Esophagus (tissue), 2 donors: ENCODE data around the gene SIKE1. TPM values are rescaled to one million over a fixed set of nuclear protein-coding genes. Genes with fewer than 3 reads are reported as not detected.
A peak's percentile ranks its signal among the peaks of the same experiment; 100 is the strongest.

Source experiments
- H3K27ac ChIP-seq, 2 donors: one replicate each; pipeline ENCODE4 v1.5.1; 2013; ENCODE audit warnings: low read depth in 2 of 2, mild to moderate bottlenecking in 2 of 2, inconsistent platforms in 1 of 2, low read length in 1 of 2, moderate library complexity in 1 of 2
- H3K27me3 ChIP-seq, 2 donors: one replicate each; pipeline ENCODE4 v1.6.1; 2013; ENCODE audit warnings: low read length in 2 of 2, control low read depth in 1 of 2, mild to moderate bottlenecking in 1 of 2; ENCODE audit not compliant: insufficient read depth in 2 of 2, control insufficient read depth in 1 of 2
- H3K36me3 ChIP-seq, 2 donors: one replicate each; pipeline ENCODE4 v1.6.1; 2013; ENCODE audit warnings: low read length in 1 of 2; ENCODE audit not compliant: control insufficient read depth in 2 of 2, insufficient read depth in 2 of 2
- H3K4me1 ChIP-seq, 2 donors: one replicate each; pipeline ENCODE4 v1.6.1; 2013; ENCODE audit warnings: low read length in 1 of 2; ENCODE audit not compliant: control insufficient read depth in 2 of 2, insufficient read depth in 2 of 2
- H3K4me3 ChIP-seq, 2 donors: one replicate each; pipeline ENCODE4 v1.5.1; 2013; ENCODE audit warnings: low read length in 2 of 2, mild to moderate bottlenecking in 2 of 2, low read depth in 1 of 2, moderate library complexity in 1 of 2
- H3K9me3 ChIP-seq, 2 donors: one replicate each; pipeline ENCODE4 v1.6.1; 2013; ENCODE audit warnings: mild to moderate bottlenecking in 2 of 2, low read depth in 1 of 2, low read length in 1 of 2, moderate library complexity in 1 of 2; ENCODE audit not compliant: control insufficient read depth in 2 of 2, insufficient read depth in 1 of 2
- WGBS, 2 donors: extraction: QIAGEN DNeasy Blood & Tissue Kit; methylation state at CpG; one replicate each; pipeline ENCODE4 v1.1.7; 2013; 5-methylcytosine and 5-hydroxymethylcytosine counted together
- polyA plus RNA-seq, 2 donors: library from polyadenylated mRNA; stranded (reverse); fragments of 200-250 nt; gene quantifications; one replicate each; pipeline ENCODE4 v1.2.3, GENCODE V29; 2013
- donor health status: healthy with polysubstance abuse.
- donor health status: Bipolar disorder and iron deficiency.

SIKE1 gene
- polyA plus RNA-seq, 2 donors, result 13.6 to 16.4 TPM

DNA sequence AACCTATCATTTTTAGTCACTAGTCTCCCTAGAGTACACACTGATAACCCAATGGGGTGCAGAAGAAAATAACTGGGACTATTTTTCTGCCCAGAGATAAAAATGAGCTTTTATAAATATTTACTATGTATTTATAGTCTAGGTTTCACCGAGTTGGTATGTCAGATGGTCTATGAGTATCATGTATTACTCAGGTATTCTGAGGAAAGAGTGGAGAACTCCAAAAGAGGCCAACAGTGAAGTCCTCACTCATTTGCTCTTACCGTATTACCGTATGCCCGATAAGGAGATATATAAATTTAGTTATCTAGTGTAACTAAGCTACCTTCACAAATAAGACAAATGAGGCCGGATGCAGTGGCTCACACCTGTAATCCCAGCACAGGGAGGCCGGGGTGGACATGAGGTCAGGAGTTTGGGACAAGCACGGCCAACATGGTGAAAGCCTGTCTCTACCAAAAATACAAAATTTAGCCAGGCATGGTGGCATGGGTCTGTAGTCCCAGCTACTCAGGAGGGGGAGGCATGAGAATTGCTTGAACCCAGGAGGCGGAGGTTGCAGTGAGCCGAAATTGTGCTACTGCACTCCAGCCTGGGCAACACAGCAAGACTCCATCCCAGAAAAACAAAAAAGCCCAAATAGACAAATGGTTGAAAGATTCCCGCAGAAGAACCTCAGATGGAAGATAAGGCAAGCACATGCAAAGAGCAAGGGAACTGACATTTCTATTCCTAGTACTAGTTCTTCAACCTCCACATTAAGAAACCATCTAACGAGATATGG, 38.3 kb downstream of the SIKE1 start:
- Histone ChIP-seq H3K27me3 (no peaks in the 10 kb centered on the region), H3K27ac (no peak overlapping the region), H3K9me3 (no peaks in the 10 kb centered on the region), H3K4me1 (no peaks in the 10 kb centered on the region), H3K4me3 (no peak overlapping the region), H3K36me3 (peaks cover 2 to 3% of the 10 kb centered on the region in 2 donors)
- WGBS, 2 donors, result 90 to 95% methylated on average over 11 of the region's 11 CpGs

DNA sequence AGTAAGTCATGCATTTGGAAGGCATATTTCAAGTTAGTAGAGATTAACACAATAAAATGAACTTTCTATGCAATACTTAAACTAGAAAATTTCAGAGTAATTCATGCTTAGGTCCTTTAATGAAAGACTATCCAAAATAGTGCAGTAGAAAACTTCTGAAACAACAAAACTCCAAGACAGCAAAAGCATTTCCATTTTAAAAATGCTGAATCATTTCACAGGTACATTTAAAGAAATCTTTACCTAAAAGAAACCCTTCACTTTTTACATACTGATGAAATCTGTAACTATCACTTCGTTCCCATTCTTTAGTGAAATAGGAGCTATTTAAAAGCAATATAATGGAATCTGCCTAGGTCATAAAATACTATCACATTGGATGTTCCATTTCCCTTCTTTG, 40.2 kb downstream of the SIKE1 start:
- Histone ChIP-seq H3K36me3 (peaks cover 3 to 8% of the 10 kb centered on the region in 2 donors), H3K4me1 (no peaks in the 10 kb centered on the region)

DNA sequence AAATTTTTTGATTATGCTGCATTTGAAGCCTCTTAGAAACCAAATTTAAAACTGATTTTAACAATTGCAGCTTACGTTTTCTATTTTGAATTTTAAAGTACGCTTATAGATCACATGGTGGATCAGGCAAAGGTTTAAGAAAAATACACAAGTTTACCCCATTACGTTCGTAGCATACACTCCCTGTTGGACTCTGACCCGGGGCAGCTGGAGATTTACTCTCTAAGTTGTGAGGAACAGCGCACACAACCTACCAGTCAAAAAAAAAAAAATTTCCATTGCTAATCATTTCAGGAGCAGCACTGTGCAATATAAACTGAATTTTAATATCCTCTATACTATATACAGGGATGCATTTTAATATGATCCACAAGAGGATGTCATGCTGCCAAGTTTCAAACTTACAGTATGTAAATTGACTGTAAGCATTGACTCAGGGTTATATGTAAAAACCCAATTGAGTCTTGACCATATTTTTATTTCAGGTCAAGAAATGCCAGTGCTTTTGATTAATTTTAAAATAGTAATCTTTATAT, 43.1 kb downstream of the SIKE1 start:
- Histone ChIP-seq H3K9me3 (no peaks in the 10 kb centered on the region), H3K27ac (no peak overlapping the region), H3K4me3 (no peak overlapping the region), H3K27me3 (no peaks in the 10 kb centered on the region), H3K36me3 (peaks cover 10 to 11% of the 10 kb centered on the region in 2 donors), H3K4me1 (no peaks in the 10 kb centered on the region)
- 72 to 93% methylated on average over 6 of the region's 6 CpGs for WGBS, 2 donors

More for the DNA sequence above, 40.2 kb downstream of the SIKE1 start:
- H3K27me3 ChIP-seq, result no peaks in the 10 kb centered on the region
- 93 to 99% methylated on average over 1 of the region's 1 CpG for WGBS, 2 donors
- H3K4me3 ChIP-seq, result no peak overlapping the region
- no peaks in the 10 kb centered on the region for H3K9me3 ChIP-seq
- no peak overlapping the region for H3K27ac ChIP-seq

DNA sequence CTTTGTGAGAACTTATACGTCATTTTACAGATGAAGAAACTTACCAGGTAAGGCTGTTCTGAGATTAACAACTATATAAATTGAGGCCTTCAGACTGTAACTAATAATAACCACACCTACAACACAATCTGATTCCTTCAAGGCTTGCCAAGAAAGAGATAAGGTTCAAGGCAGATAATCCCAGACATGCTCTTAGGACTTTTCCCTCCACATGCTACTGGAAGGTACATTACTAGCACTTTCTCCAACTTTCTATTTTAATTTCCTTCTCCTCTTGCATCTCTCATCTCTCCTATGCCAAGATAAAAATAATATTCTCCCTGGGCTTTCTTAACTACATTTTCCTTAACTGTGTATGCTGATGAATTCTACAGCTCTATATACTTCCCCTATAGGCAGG, 45.0 kb downstream of the SIKE1 start:
- Histone ChIP-seq H3K36me3 (peaks cover 11 to 13% of the 10 kb centered on the region in 2 donors), H3K27me3 (no peaks in the 10 kb centered on the region), H3K27ac (no peak overlapping the region)

DNA sequence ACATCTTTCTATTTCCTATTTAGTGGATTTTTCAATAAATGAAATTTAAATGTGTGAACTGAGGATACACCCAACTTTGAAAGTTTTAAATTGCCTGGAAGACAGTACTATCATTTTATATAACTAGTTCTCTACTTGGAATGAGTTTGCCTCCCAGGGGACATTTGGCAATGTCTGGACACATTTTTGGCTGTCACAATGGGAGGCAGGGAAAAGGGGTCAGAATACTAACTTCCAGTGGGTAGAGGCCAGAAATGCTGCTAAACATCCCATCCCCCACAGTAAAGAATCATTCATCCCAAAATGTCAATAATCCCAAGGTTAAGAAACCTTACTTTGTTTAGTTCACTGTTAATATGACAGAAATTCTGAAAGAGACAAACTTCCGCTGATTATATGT, 50.7 kb downstream of the SIKE1 start:
- WGBS, 2 donors, result 95 to 96% methylated on average over 1 of the region's 1 CpG
- Histone ChIP-seq H3K9me3 (no peaks in the 10 kb centered on the region), H3K36me3 (peaks cover 9 to 16% of the 10 kb centered on the region in 2 donors), H3K4me1 (no peaks in the 10 kb centered on the region), H3K4me3 (no peak overlapping the region), H3K27me3 (no peaks in the 10 kb centered on the region), H3K27ac (no peak overlapping the region)

More for the DNA sequence above, 45.0 kb downstream of the SIKE1 start:
- Histone ChIP-seq H3K4me3 (no peak overlapping the region), H3K4me1 (no peaks in the 10 kb centered on the region), H3K9me3 (no peaks in the 10 kb centered on the region)
- WGBS, 2 donors, result 75 to 94% methylated on average over 1 of the region's 1 CpG

DNA sequence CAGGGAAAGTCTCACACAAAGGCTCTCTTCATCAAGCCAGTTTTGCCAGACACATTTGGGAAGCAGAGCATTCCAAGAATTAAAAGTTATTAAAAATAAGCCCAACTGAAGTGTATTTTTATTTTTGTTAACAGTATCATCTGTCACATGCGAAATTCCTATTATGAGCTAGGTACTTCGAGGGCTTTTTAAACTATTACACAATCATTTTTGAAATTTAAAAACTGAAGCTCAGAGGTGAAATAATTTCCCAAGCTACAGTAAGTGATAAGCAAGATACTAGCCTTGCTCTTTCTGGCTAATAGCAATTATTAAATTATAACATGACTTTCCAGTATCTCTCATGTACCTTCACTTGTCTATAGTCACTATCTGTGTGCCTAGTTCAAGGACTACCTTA, 51.9 kb downstream of the SIKE1 start:
- Histone ChIP-seq H3K4me3 (no peak overlapping the region), H3K9me3 (no peaks in the 10 kb centered on the region), H3K27ac (no peak overlapping the region), H3K27me3 (no peaks in the 10 kb centered on the region), H3K36me3 (peaks cover 9 to 19% of the 10 kb centered on the region in 2 donors), H3K4me1 (no peaks in the 10 kb centered on the region)
- 88 to 91% methylated on average over 2 of the region's 2 CpGs for WGBS, 2 donors

DNA sequence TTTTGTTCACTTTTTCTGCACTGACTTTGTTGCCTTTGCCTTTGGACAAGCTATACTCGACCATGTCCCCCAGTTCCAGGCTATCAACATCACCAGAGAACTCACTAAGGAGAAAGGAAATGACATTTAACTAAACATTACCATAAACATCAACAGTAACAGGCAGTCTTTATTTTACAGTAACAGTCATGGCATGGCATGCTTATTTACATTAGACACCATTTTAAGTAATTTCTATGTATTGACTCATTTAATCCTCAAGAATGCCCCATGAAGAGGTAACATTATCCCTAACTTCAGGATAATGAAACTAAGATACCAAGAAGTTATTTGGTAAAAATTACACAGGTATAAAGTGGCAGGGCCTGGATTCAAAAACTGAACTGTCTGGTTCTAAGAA, 55.3 kb downstream of the SIKE1 start:
- Histone ChIP-seq H3K36me3 (peaks cover 8 to 16% of the 10 kb centered on the region in 2 donors), H3K4me1 (no peaks in the 10 kb centered on the region), H3K9me3 (no peaks in the 10 kb centered on the region), H3K4me3 (no peak overlapping the region), H3K27ac (no peak overlapping the region), H3K27me3 (no peaks in the 10 kb centered on the region)
- WGBS, 2 donors, result 72 to 84% methylated on average over 1 of the region's 1 CpG

DNA sequence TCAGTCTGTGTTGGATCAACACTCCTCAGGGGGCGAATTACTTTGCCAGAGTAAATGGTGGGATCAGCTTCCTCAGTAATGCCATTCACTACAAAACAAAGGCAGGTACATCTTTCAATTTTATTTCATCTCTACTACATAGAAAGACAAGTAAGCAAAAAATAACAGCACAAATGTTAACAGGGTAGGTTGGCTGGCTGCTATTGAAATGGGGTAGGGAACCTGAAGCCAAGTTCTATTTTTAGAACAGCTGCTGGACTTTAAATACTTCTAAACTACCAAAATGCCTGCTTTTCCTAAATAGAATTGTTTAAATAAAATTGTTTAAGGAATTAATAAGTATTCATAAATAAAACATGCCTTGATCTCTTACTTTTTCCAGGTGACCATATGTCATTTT, 56.6 kb downstream of the SIKE1 start:
- Histone ChIP-seq H3K4me3 (no peak overlapping the region), H3K4me1 (no peaks in the 10 kb centered on the region), H3K36me3 (peaks cover 10 to 18% of the 10 kb centered on the region in 2 donors), H3K27ac (no peak overlapping the region), H3K27me3 (no peaks in the 10 kb centered on the region), H3K9me3 (no peaks in the 10 kb centered on the region)
- 88 to 97% methylated on average over 1 of the region's 1 CpG for WGBS, 2 donors

DNA sequence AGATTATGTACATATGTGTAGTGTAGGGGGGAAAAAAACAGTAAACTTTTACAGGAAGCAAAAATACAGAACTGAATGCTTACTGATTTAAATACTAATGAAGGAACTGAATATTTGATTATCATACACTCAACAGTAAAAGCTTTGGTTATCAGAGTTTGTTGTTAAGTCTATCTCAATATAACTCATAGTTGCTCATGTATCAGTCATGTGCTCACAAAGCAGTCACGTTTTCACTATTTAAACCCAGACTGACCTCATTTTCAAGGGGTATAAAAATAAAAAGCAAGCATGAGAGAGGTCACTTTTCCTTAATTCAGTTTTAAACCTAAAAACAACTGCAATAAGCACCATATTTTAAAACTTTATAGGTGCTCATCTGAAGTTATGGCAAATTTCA, 57.0 kb downstream of the SIKE1 start:
- H3K4me3 ChIP-seq, result no peak overlapping the region
- no peaks in the 10 kb centered on the region for H3K27me3 ChIP-seq
- H3K27ac ChIP-seq, result no peak overlapping the region
- peaks cover 12 to 22% of the 10 kb centered on the region in 2 donors for H3K36me3 ChIP-seq
- WGBS, 2 donors, result 0 to 13% methylated on average over 1 of the region's 1 CpG
- H3K4me1 ChIP-seq, result no peaks in the 10 kb centered on the region
- no peaks in the 10 kb centered on the region for H3K9me3 ChIP-seq

DNA sequence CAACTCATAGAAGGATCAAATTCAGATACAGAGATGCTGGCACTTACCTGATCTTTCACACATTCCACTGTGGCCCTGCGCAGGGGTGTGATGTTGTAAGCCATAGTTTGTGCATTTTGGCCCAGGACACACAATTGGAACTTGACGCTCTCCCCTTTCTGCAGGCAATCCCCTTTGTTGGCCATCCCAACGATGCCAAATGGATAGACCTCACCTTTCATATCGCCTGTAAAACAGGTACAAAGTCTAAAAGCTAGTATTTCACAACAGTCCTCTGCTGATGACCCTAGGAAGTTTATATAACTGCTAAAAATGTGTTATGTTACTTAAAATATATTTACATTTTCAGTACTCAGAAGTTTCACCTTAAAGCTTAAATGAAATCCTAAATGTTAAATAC, 60.0 kb downstream of the SIKE1 start:
- Histone ChIP-seq H3K9me3 (no peaks in the 10 kb centered on the region), H3K4me1 (no peaks in the 10 kb centered on the region), H3K36me3 (peaks cover 14 to 19% of the 10 kb centered on the region in 2 donors), H3K27ac (peak overlapping the region in 1 of 2 donors; percentile 33), H3K4me3 (no peak overlapping the region), H3K27me3 (no peaks in the 10 kb centered on the region)
- 81 to 94% methylated on average over 4 of the region's 4 CpGs for WGBS, 2 donors
